Caco-2 (cell line): ENCODE results near the gene PPP1R14D. TPM values are rescaled to one million over a fixed set of nuclear protein-coding genes. Genes with fewer than 3 reads are reported as not detected.

Source experiments
- BruUV-seq: library from RNA; stranded (reverse); fragments of 400-500 nt; replicated peaks from 2 replicates; lab custom pipeline; 2021; lab: Mats Ljungman, UMichigan
- CTCF ChIA-PET: fragments of 300-600 bp; sonication (Branson Sonifier 250); formaldehyde crosslinking; loops from one replicate; lab custom pipeline; 2022; ENCODE audit warnings: antibody characterized with exemption; lab: Charles Lee
- POLR2A ChIA-PET: fragments of 300-600 bp; sonication (Branson Sonifier 250); formaldehyde crosslinking; loops from one replicate; lab custom pipeline; 2022; ENCODE audit warnings: antibody characterized with exemption; lab: Charles Lee
- DNase-seq, 2 experiments: peaks; one replicate each; pipeline versions ENCODE4 v3.0.0 to v3.0.0-alpha.2; 2020 to 2022
- H3K27me3 ChIP-seq: replicated peaks from 2 replicates; pipeline ENCODE4 v1.6.0; 2011; ENCODE audit warnings: low read length; ENCODE audit not compliant: control insufficient read depth, insufficient read depth
- H3K36me3 ChIP-seq: 2 replicates; pipeline ENCODE4 v1.5.1; 2011; ENCODE audit warnings: low read length; ENCODE audit not compliant: control insufficient read depth, insufficient read depth
- H3K4me1 ChIP-seq: fragments of 250-450 bp; sonication (Bioruptor Pico); 2 replicates; pipeline ENCODE4 v1.5.1; 2020; ENCODE audit warnings: mild to moderate bottlenecking
- H3K4me3 ChIP-seq: 2 replicates; pipeline ENCODE4 v1.5.1; 2011; ENCODE audit warnings: low read depth, mild to moderate bottlenecking, control low read depth, low read length
- H3K9me3 ChIP-seq: fragments of 250-450 bp; sonication (Bioruptor Pico); 2 replicates; pipeline ENCODE4 v1.5.1; 2020; ENCODE audit warnings: mild to moderate bottlenecking, moderate library complexity
- H3K27ac Mint-ChIP-seq: one replicate; pipeline ENCODE4 v1.8.0; 2022; ENCODE audit warnings: mixed read lengths; ENCODE audit not compliant: unreplicated experiment
- H3K27me3 Mint-ChIP-seq: one replicate; pipeline ENCODE4 v1.8.0; 2022; ENCODE audit warnings: mixed read lengths; ENCODE audit not compliant: insufficient read depth, unreplicated experiment
- H3K36me3 Mint-ChIP-seq: one replicate; pipeline ENCODE4 v1.8.0; 2022; ENCODE audit warnings: mild to moderate bottlenecking, mixed read lengths; ENCODE audit not compliant: insufficient read depth, unreplicated experiment
- H3K4me1 Mint-ChIP-seq: one replicate; pipeline ENCODE4 v1.8.0; 2022; ENCODE audit warnings: low read depth, mixed read lengths; ENCODE audit not compliant: unreplicated experiment
- H3K4me3 Mint-ChIP-seq: one replicate; pipeline ENCODE4 v1.8.0; 2022; ENCODE audit warnings: mild to moderate bottlenecking, moderate library complexity, mixed read lengths; ENCODE audit not compliant: unreplicated experiment
- H3K9me3 Mint-ChIP-seq: one replicate; pipeline ENCODE4 v1.8.0; 2022; ENCODE audit warnings: mixed read lengths; ENCODE audit not compliant: unreplicated experiment
- CTCF ChIP-seq, 2 experiments: fragments of 200-600 bp in 1 of 2; IDR thresholded peaks; 1 replicate in 1 of 2; 2 replicates in 1 of 2; pipeline versions ENCODE4 v1.5.1 to v1.8.0; 2011 to 2022; ENCODE audit warnings: antibody characterized with exemption in 1 of 2, control low read depth in 1 of 2, inconsistent platforms in 1 of 2, low read depth in 1 of 2, low read length in 1 of 2, mild to moderate bottlenecking in 1 of 2, moderate library complexity in 1 of 2; ENCODE audit not compliant: insufficient read depth in 1 of 2, severe bottlenecking in 1 of 2, unreplicated experiment in 1 of 2
- intact Hi-C: fragments of 100-400 bp; cut with micrococcal nuclease; formaldehyde crosslinking; loops from one replicate; pipeline ENCODE4 v1.10.0; 2022; ENCODE audit not compliant: unreplicated experiment
- total RNA-seq: library from RNA; stranded (reverse); gene quantifications from 2 replicates; pipeline ENCODE4 v1.2.3, GENCODE V29; 2022

The PPP1R14D gene
- total RNA-seq, 1 experiment from 2014 or later: 0.43 TPM

GRCh38 chr15:40782609-40783227 lies 45.8 kb downstream of the PPP1R14D start:
- intact Hi-C loops: loop anchor here (1.0 to 10.0 kb wide), 5 partner anchors 36 to 188 kb away; partner anchors contain the start of genes KNL1 and VPS18
- H3K9me3 Mint-ChIP-seq: no peaks in the 10 kb centered on the region
- no peaks in the 10 kb centered on the region for H3K27me3 Mint-ChIP-seq
- POLR2A ChIA-PET: interaction anchor here (0.6 to 0.7 kb wide), 2 partner anchors 36 to 411 kb away, joined by 3 read pairs; no protein-coding TSS in a partner anchor
- CTCF ChIA-PET: interaction anchor here (0.7 to 2.0 kb wide), 14 partner anchors 9 to 112 kb away, joined by 3 to 21 read pairs (median 4); partner anchors contain the start of genes DNAJC17, GCHFR, RAD51 and SPINT1
- peaks cover 7% of the 10 kb centered on the region for H3K36me3 Mint-ChIP-seq
- Histone ChIP-seq H3K4me3 (no peak overlapping the region), H3K36me3 (no peaks in the 10 kb centered on the region), H3K27me3 (no peaks in the 10 kb centered on the region), H3K4me1 (peaks cover 9% of the 10 kb centered on the region), H3K9me3 (no peaks in the 10 kb centered on the region)
- H3K4me1 Mint-ChIP-seq: peaks cover 9% of the 10 kb centered on the region
- no TSS peak for BruUV-seq
- no peak overlapping the region for H3K27ac Mint-ChIP-seq
- no peak overlapping the region for H3K4me3 Mint-ChIP-seq
- peak; percentile 76 to 88 for DNase-seq
- TF ChIP-seq CTCF (IDR thresholded peaks at IDR 0.05; ENCODE audit: insufficient read depth in 1 of 2, low read depth in 1 of 2, low read length in 1 of 2, severe bottlenecking in 1 of 2, unreplicated experiment in 1 of 2): peak; percentile 81 to 89

- H3K36me3 Mint-ChIP-seq: peaks cover 27% of the 10 kb centered on the region
- Histone ChIP-seq H3K27me3 (no peaks in the 10 kb centered on the region), H3K4me1 (no peaks in the 10 kb centered on the region), H3K9me3 (no peaks in the 10 kb centered on the region), H3K4me3 (no peak overlapping the region), H3K36me3 (no peaks in the 10 kb centered on the region)
- ChIA-PET POLR2A (no interaction called here), CTCF (interaction anchor here (1.3 kb wide), 1 partner anchor 13 kb away, joined by 3 read pairs; the partner anchor contains the start of gene GCHFR)
- no peaks in the 10 kb centered on the region for H3K9me3 Mint-ChIP-seq
- no peaks in the 10 kb centered on the region for H3K4me1 Mint-ChIP-seq
- DNase-seq: no peak
- no TSS peak for BruUV-seq
- no peak for TF ChIP-seq CTCF (IDR thresholded peaks at IDR 0.05; ENCODE audit: insufficient read depth in 1 of 2, low read depth in 1 of 2, low read length in 1 of 2, severe bottlenecking in 1 of 2, unreplicated experiment in 1 of 2)
- H3K4me3 Mint-ChIP-seq: no peak overlapping the region
- no peak overlapping the region for H3K27ac Mint-ChIP-seq
- no peaks in the 10 kb centered on the region for H3K27me3 Mint-ChIP-seq
- intact Hi-C loops: no loop called here
Measured at GRCh38 chr15:40776537-40777141, 51.9 kb downstream of the PPP1R14D start.

GRCh38 chr15:40775740-40776536 lies 52.6 kb downstream of the PPP1R14D start:
- intact Hi-C loops: no loop called here
- H3K4me1 Mint-ChIP-seq: no peaks in the 10 kb centered on the region
- H3K27ac Mint-ChIP-seq: no peak overlapping the region
- no peaks in the 10 kb centered on the region for H3K27me3 Mint-ChIP-seq
- H3K9me3 Mint-ChIP-seq: no peaks in the 10 kb centered on the region
- Histone ChIP-seq H3K36me3 (no peaks in the 10 kb centered on the region), H3K4me3 (no peak overlapping the region), H3K4me1 (no peaks in the 10 kb centered on the region), H3K9me3 (no peaks in the 10 kb centered on the region), H3K27me3 (no peaks in the 10 kb centered on the region)
- peaks cover 27% of the 10 kb centered on the region for H3K36me3 Mint-ChIP-seq
- BruUV-seq: no TSS peak
- ChIA-PET CTCF (interaction anchor here (0.6 to 1.3 kb wide), 2 partner anchors 12 to 186 kb away, joined by 3 to 4 read pairs; partner anchors contain the start of gene GCHFR), POLR2A (no interaction called here)
- H3K4me3 Mint-ChIP-seq: no peak overlapping the region
- no peak for DNase-seq
- no peak for TF ChIP-seq CTCF (IDR thresholded peaks at IDR 0.05; ENCODE audit: insufficient read depth in 1 of 2, low read depth in 1 of 2, low read length in 1 of 2, severe bottlenecking in 1 of 2, unreplicated experiment in 1 of 2)
